DOHH2 (cell line): Measurements from ENCODE around the gene ALKBH3.

Experiments used
- CTCF ChIP-seq: fragments of 200-600 bp; sonication (generic); IDR thresholded peaks from one replicate; pipeline ENCODE4 v1.5.1; 2014; ENCODE audit warnings: antibody characterized with exemption, mild to moderate bottlenecking, low read depth, low read length; ENCODE audit not compliant: poor library complexity, severe bottlenecking
- EZH2phosphoT487 ChIP-seq: fragments of 200-600 bp; sonication (generic); IDR thresholded peaks from 2 replicates; pipeline ENCODE4 v1.6.1; 2017; ENCODE audit warnings: borderline replicate concordance, mild to moderate bottlenecking, antibody characterized with exemption, low read length, moderate library complexity, mixed read lengths

DNA sequence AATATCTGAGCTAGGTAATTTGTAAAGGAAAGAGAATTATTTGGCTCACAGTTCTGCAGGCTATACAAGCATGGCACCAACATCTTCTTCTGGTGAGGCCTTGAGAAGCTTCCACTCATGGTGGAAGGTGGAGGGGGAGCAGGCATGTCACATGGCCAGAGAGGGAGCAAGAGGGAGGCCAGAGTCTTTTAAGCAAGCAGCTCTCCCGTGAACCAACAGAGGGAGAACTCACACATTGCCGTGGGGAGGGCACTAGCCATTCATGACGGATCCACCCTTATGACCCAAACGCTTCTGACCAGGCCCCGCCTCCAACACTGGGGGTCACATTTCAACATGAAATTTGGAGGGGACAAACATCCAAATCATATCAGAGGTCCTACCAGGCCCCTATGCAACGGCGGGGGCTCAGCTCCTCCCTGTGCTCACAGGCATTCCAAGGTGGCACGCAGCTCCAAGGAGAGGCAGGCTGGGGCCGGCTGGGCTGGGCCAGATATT, 66.4 kb downstream of the ALKBH3 start:
- no peak for TF ChIP-seq CTCF
- no peak for TF ChIP-seq EZH2phosphoT487
